HK-2 (cell line): ENCODE measurements around the gene ASTN2.
A peak's percentile ranks its signal among the peaks of the same experiment; 100 is the strongest.
"Not testable (repeated sequence)": the region's sequence is repeated elsewhere in the genome, so short reads cannot be mapped to it uniquely, and the experiment has no call there.

Experiments
- DNase-seq: peaks from one replicate; pipeline ENCODE4 v3.0.0-alpha.2; 2018; ENCODE audit not compliant: unreplicated experiment

Gene ASTN2

DNA sequence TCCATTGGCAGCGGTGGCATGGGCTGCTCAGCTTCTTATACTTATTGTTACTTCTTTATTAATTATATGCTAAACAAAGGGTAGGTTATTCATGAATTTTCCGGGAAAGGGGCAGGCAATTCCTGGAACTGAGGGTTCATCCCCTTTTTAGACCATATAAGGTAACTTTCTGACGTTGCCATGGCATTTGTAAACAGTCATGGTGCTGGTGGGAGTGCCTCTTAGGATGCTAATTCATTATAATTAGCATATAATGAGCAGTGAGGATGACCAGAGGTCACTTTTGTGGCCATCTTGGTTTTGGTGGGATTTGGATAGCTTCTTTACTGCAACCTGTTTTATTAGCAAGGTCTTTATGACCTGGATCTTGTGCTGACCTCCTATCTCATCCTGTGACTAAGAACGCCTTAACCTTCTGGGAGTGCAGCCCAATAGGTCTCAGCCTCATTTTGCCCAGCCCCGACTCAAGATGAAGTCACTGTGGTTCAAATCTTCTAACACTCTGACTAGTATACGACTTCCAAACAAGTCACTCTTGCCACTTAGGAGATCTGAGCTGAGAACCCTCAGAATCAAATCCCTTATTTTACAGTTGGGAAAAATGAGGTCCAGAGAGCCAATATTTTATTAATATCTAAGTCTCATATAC is 490.3 kb downstream of the ASTN2 start:
- DNase-seq = no peak

DNA sequence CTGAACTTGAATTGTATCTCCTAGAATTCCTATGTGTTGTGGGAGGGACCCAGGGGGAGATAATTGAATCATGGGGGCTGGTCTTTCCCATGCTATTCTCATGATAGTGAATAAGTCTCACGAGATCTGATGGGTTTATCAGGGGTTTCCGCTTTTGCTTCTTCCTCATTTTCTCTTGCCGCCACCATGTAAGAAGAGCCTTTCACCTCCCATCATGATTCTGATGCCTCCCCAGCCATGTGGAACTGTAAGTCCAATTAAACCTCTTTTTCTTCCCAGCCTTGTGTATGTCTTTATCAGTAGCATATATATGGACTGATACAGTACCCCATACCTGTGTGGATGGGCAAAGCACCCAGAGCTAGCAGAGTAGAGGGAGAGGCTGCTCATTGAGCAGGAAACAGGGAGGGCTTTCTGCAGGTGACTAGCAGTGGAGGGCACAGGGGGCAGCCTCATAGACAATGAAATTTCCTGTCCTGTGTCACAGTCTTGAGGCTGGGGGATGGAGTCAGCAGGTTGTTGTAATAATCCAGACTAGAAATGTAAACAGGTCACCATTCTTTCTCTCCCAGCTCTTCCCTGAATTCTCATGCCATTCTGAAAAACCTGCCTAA is 496.9 kb downstream of the ASTN2 start:
- not testable (repeated sequence) for DNase-seq

DNA sequence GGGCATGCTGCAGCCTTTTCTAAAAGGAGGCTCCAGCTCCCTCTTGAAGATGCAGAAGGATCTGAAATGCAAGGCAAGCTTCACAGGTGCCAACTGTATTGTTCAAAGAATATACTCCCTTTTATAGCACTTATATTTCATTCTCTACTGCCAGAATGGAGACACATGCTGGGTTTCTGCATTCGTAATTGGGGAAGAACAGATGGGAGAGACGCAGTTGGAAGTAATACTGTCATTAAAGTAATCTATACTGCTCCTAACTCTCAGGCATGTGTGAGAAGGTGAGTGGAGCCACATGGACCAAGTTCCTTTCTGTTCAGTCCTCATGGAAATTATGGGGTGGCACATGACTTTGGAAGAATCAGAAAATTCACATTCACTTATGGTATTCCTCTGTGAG is 501.3 kb downstream of the ASTN2 start:
- DNase-seq = no peak

DNA sequence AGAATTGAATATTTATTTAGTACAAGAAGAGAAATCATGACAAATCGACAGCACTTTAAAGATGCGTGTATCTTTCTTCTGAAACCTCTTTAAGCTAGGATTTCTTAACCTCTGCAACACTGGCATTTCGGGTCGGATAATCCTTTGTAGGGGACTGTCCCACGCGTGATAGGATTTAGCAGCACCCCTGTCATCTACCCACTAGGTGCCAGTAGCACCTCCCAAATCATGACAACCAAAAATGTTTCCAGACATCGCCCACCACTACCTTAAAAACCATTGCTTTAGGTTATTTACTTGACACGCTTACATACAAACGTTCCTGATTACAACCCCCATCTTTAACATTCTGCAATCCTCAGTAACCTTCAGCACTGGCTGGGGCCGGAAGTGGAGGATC is 504.7 kb downstream of the ASTN2 start:
- no peak for DNase-seq

- DNase-seq = no peak
Measured at GRCh38 chr9:116907989-116908388, 506.9 kb downstream of the ASTN2 start.

GRCh38 chr9:116905171-116905588 is 509.7 kb downstream of the ASTN2 start:
- DNase-seq = no peak

- no peak for DNase-seq
Measured at GRCh38 chr9:116904165-116904564, 510.7 kb downstream of the ASTN2 start.

- DNase-seq = peak; percentile 53
Measured at GRCh38 chr9:116901260-116901659, 513.6 kb downstream of the ASTN2 start.

DNA sequence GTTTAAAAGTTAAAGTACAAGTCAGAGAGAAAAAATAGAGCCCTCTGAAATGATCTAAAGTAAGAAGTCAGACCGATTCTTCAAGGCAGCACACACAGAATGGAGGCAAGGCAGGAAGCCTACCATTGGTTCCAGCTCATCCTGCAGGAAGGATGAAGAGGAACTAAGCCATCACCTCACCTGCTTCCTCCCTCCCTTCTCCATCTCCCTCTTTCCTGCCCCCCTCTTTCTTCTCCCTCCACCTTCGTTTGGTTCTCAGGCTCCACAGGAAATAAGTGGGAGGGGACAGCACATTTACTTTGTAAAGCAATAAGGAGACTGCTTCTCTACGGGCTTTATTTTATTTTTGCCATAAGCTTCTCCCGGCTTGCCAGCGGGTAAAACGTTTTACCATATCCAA is 514.3 kb downstream of the ASTN2 start:
- no peak for DNase-seq

- DNase-seq = no peak
Measured at GRCh38 chr9:116900007-116900367, 514.9 kb downstream of the ASTN2 start.

DNA sequence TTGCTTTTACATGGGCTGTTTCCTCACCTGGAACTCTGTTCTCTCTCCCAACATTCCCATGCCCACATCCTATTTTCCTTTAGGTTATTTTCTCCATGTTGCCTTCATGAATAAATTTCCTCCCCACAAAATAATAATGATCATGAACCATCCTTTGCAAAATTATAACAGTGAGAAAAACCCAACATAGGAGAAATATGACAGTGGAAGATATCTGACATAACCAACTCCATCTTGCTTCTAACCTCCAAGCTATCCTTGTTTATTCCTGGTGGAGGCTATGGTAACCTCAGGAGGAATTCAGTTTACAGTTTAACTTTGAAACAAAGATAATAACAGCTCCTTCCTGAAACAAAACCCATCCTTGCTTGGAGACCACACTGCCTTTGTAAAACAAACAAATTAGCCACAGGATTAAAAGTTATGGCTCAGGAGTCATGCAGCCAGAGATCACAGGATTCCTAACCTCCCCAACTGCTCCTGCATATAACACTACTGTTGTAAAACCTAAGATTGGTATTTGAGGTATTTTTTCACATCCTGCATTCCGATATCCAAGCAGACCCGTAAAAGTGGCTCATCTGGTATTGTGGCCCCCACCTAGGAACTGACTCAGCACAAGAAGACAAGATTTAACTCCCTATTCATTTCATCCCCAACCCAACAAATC is 515.4 kb downstream of the ASTN2 start:
- peak; percentile 77 for DNase-seq

DNA sequence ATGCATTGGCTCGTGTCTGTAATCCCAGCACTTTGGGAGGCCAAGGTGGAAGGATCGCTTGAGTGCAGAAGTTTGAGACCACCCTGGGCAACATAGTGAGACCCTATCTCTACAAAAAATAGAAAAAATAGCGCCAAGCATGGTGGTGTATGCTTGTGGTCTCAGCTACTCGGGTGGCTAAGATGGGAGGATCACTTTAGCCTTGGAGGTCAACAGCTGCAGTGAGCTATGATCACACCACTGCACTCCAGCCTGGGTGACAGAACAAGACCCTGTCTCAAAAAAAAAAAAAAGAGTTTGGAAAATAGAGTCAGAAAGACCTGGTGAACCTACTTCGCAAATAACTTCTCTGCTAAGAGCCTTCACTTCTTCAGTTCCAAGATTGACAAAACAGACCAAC is 516.7 kb downstream of the ASTN2 start:
- DNase-seq = not testable (repeated sequence)

- no peak for DNase-seq
Measured at GRCh38 chr9:116897201-116897600, 517.7 kb downstream of the ASTN2 start.

GRCh38 chr9:116895961-116896360 is 518.9 kb downstream of the ASTN2 start:
- no peak for DNase-seq

DNA sequence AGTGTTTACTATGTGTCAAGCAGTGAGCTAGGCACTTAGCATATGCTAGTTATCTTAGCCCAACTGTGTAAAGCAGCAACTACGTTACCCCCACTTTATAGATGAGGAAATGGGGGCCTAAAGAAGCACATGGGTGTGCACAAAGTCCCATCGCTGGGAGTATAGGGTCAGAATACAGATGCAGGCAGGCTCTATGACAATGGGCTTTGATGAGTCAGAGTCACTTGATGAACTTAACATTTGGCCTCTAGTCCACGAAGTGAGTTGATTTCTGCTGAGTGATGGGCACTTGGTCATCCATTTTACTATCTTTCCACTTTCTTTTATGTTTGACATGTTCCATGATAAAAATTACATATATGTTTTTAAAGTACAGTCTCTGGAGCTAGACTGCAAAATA is 523.4 kb downstream of the ASTN2 start:
- DNase-seq = no peak

DNA sequence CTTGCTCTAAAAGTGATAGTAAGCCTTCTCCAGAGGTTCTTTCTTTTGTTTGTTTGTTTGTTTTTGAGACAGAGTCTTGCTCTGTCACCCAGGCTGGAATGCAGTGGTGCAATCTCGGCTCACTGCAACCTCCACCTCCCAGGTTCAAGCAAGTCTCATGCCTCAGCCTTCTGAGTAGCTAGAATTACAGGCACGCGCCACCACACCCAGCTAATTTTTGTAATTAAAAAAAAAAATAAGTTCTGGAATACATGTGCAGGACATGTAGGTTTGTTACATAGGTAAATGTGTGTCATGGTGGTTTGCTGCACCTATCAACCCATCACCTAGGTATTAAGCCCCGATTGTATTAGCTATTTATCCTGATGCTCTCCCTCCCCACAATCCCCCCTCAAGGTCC is 526.4 kb downstream of the ASTN2 start:
- not testable (repeated sequence) for DNase-seq

- no peak for DNase-seq
Measured at GRCh38 chr9:116888066-116888465, 526.8 kb downstream of the ASTN2 start.

DNA sequence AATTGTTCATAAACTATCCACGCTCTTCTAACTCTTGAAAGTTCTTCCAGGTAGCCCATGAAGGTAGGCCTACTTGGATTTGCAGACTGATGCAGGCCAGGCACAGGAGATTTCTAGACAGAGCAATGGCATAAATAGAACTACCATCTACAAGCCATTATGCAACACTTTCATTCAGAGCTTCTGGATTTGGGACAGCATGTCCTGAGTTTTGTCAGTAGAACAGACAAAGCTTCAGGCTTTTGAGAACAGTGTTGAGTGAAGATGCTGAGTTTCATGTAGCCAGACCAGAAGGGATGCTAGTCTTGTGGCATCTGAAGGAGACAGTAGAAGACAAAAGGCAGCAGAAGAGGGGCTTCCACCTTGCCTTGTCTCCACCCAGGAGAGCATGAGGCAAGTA is 531.2 kb downstream of the ASTN2 start:
- no peak for DNase-seq

GRCh38 chr9:116877072-116877471 is 537.8 kb downstream of the ASTN2 start:
- DNase-seq = no peak

- DNase-seq = no peak
Measured at GRCh38 chr9:116875576-116875975, 539.3 kb downstream of the ASTN2 start.

DNA sequence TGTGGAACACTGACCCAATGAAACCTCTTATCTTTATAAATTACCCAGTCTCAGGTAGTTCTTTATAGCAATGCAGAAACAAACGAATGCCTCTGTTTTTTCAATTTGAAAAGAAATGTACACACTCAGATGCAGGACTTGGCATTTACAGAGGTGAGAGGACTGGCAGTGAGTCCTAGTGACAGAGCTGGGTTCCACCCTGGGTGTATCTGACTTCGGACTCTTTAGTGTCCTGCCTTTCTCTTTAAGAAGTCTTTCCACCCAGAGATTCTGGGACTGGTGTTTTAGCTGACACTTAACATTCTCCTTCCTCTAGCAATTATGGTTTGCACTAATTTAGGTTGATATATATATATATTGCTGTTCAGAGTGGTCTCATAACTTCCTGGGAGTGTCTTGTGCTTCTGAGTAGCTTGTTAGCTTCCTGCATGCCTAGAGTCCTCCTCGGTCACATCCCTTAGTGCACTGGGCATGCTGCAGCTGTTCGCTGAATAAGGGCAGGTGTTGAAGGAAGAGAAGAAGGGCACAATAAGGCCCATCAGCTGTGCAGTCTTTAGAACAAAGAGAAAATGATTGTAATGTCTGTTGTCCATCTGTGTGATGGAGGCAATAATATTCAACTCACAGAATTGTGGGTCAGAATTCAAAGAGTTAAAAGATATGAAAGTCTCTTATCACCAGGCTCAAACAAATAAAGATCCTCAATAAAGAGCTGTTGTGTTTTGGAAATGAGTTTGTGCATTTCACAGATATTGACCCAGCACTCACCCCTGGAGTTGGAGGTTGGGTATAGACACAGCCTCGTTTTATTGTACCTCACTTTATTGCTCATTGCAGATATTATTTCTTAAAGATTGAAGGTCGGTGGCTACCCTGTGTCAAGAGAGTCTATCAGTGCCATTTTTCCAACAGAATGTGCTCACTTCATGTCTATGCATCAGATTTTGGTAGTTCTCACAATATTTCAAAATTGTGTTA is 540.6 kb downstream of the ASTN2 start:
- no peak for DNase-seq

DNA sequence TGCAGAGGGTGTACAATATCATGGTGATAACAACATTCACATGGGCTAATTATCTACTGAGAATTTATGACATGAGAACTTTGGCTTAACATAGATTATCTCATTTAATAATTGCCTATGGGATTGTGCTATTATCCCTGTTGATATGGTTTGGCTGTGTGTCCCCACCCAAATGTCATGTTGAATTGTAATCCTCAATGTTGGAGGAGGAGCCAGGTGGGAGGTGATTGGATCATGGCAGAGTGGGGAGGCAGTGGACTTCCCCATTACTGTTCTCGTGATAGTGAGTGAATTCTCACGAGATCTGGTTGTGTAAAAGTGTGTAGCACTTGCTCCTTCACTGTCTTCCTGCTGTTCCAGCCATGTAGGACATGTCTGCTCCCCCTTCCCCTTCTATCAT is 541.4 kb downstream of the ASTN2 start:
- DNase-seq = no peak
